ENCODE measurements around the gene ATP6V0E2.

The ATP6V0E2 gene

GRCh38 chr7:149856583-149856982, 17.2 kb upstream of the ATP6V0E2 start:
- Histone ChIP-seq H3K4me3 (replicated peaks; ENCODE audit: low read depth, low read length) (no peak overlapping the region), H3K36me3 (ENCODE audit: control insufficient read depth, insufficient read depth, low read length) (peaks cover 2% of the 10 kb centered on the region), H3K27me3 (replicated peaks; ENCODE audit: control insufficient read depth, insufficient read depth, low read length) (no peaks in the 10 kb centered on the region)
- TF ChIP-seq, protein P1, sequence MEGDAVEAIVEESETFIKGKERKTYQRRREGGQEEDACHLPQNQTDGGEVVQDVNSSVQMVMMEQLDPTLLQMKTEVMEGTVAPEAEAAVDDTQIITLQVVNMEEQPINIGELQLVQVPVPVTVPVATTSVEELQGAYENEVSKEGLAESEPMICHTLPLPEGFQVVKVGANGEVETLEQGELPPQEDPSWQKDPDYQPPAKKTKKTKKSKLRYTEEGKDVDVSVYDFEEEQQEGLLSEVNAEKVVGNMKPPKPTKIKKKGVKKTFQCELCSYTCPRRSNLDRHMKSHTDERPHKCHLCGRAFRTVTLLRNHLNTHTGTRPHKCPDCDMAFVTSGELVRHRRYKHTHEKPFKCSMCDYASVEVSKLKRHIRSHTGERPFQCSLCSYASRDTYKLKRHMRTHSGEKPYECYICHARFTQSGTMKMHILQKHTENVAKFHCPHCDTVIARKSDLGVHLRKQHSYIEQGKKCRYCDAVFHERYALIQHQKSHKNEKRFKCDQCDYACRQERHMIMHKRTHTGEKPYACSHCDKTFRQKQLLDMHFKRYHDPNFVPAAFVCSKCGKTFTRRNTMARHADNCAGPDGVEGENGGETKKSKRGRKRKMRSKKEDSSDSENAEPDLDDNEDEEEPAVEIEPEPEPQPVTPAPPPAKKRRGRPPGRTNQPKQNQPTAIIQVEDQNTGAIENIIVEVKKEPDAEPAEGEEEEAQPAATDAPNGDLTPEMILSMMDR (IDR thresholded peaks at IDR 0.05; ENCODE audit: insufficient read depth, low read length, poor library complexity, severe bottlenecking): no peak
- DNase-seq (ENCODE audit: extremely low read depth, insufficient read length): no peak

DNA sequence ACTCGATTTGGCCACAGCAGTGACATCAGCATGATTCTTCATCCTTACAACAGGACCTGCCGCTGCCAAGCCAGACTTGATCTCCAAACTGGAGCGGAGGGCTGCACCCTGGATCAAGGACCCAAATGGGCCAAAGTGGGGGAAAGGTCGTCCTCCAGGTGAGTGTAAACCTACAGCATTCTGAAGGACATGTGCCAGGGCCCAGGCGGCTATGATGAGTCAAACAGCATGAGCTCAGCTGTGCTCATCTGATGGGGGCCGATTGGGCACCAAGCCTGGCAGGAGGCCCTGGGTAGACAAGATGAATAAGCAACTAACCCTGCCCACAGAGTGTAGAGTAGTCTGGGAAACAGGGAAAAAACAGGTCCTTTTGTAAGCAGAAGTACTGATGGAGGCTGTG, 14.4 kb upstream of the ATP6V0E2 start:
- Histone ChIP-seq H3K27me3 (replicated peaks; ENCODE audit: control insufficient read depth, insufficient read depth, low read length) (no peaks in the 10 kb centered on the region), H3K36me3 (ENCODE audit: control insufficient read depth, insufficient read depth, low read length) (peaks cover 2% of the 10 kb centered on the region), H3K4me3 (replicated peaks; ENCODE audit: low read depth, low read length) (no peak overlapping the region)
- TF ChIP-seq, protein P1 (IDR thresholded peaks at IDR 0.05; ENCODE audit: insufficient read depth, low read length, poor library complexity, severe bottlenecking): no peak
- DNase-seq (ENCODE audit: extremely low read depth, insufficient read length): no peak

DNA sequence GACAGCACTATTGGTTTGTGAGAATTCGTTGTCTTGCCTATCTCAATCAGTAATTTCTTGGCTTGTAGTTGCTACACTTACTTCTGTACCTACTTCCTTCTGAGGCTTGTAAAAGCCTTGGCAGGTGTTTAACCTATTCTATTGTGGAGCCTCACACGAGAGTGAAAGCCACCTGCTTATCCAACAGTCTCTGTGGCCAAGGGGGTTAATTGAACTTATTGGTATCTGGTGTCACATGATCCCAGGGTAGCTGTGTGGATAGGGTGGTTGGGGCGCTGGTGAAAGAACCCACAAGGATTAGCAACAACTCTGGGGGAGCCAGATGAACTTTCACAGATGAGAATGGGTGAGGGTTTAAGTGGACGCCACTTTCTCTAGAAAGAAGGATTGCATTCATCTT, 13.9 kb upstream of the ATP6V0E2 start:
- H3K36me3 ChIP-seq (ENCODE audit: control insufficient read depth, insufficient read depth, low read length): peaks cover 2% of the 10 kb centered on the region
- H3K4me3 ChIP-seq (replicated peaks; ENCODE audit: low read depth, low read length): no peak overlapping the region
- TF ChIP-seq, protein P1 (IDR thresholded peaks at IDR 0.05; ENCODE audit: insufficient read depth, low read length, poor library complexity, severe bottlenecking): no peak
- DNase-seq (ENCODE audit: extremely low read depth, insufficient read length): no peak
- H3K27me3 ChIP-seq (replicated peaks; ENCODE audit: control insufficient read depth, insufficient read depth, low read length): no peaks in the 10 kb centered on the region

DNA sequence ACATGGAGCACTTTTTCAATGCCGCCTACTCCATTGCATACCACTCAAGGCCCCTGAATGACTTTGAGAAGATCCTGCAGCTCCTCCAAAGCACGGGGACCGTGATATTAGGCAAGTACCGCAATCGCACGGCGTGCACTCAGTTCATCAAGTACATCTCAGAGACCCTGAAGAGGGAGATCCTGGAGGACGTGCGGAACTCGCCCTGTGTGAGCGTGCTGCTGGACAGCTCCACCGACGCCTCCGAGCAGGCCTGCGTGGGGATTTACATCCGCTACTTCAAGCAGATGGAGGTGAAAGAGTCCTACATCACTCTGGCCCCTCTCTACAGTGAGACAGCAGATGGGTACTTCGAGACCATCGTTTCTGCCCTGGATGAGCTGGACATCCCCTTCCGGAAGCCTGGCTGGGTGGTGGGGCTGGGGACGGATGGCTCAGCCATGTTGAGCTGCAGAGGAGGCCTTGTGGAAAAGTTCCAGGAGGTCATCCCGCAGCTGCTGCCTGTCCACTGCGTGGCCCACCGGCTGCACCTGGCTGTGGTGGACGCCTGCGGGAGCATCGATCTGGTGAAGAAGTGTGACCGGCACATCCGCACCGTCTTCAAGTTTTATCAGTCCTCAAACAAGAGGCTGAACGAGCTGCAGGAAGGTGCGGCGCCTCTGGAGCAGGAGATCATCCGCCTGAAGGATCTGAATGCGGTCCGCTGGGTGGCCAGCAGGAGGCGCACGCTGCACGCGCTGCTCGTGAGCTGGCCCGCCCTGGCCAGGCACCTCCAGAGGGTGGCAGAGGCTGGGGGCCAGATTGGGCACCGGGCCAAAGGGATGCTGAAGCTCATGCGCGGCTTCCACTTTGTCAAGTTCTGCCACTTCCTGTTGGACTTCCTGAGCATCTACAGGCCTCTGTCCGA, 12.7 kb upstream of the ATP6V0E2 start:
- Histone ChIP-seq H3K36me3 (ENCODE audit: control insufficient read depth, insufficient read depth, low read length) (peaks cover 2% of the 10 kb centered on the region), H3K4me3 (replicated peaks; ENCODE audit: low read depth, low read length) (no peak overlapping the region), H3K27me3 (replicated peaks; ENCODE audit: control insufficient read depth, insufficient read depth, low read length) (no peaks in the 10 kb centered on the region)
- TF ChIP-seq, protein P1 (IDR thresholded peaks at IDR 0.05; ENCODE audit: insufficient read depth, low read length, poor library complexity, severe bottlenecking): peak; percentile 34
- no peak for DNase-seq (ENCODE audit: extremely low read depth, insufficient read length)

GRCh38 chr7:149861728-149862045, 12.1 kb upstream of the ATP6V0E2 start:
- Histone ChIP-seq H3K4me3 (replicated peaks; ENCODE audit: low read depth, low read length) (no peak overlapping the region), H3K27me3 (replicated peaks; ENCODE audit: control insufficient read depth, insufficient read depth, low read length) (no peaks in the 10 kb centered on the region), H3K36me3 (ENCODE audit: control insufficient read depth, insufficient read depth, low read length) (peaks cover 2% of the 10 kb centered on the region)
- TF ChIP-seq, protein P1 (IDR thresholded peaks at IDR 0.05; ENCODE audit: insufficient read depth, low read length, poor library complexity, severe bottlenecking): no peak
- DNase-seq (ENCODE audit: extremely low read depth, insufficient read length): no peak

All from GM06990 (cell line).